LHCN-M2 (cell line): Measurements from ENCODE around the gene SYCE1L. TPM values are rescaled to one million over a fixed set of nuclear protein-coding genes. Genes with fewer than 3 reads are reported as not detected.
"Not testable (repeated sequence)": the region's sequence is repeated elsewhere in the genome, so short reads cannot be mapped to it uniquely, and the experiment has no call there.

Experiments
- DNase-seq: peaks from one replicate; pipeline ENCODE4 v3.0.0-alpha.2; 2012; ENCODE audit warnings: low read depth
- total RNA-seq: library from RNA; depleted of rRNA; stranded (reverse); fragments of >200 nt; gene quantifications from 2 replicates; pipeline ENCODE4 v1.2.3, GENCODE V29; 2014

SYCE1L gene
- total RNA-seq, 1 experiment from 2014 or later = 0.40 TPM

GRCh38 chr16:77197747-77198146, 1.5 kb upstream of the SYCE1L start:
- no peak for DNase-seq

DNA sequence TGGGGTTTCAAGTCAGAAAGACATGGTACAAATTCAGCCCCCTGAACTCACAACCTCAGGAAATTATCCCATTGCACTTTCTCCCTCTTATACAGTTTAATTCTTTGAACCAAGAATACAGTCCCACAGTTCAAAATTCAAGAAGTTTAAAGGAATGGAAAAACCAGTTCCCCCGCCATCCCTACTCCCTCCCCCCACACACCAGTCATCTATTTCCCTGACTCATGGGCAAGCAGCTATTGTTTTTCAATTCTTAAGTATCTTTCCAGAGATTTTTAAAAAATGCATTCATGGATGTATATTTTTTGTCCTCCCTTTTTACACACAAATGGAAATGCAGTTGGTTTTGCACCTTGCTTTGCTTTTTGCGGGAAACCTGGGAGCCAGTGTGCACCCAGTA, 7.3 kb downstream of the SYCE1L start:
- no peak for DNase-seq

- no peak for DNase-seq
Measured at GRCh38 chr16:77207030-77207429, 7.8 kb downstream of the SYCE1L start.

GRCh38 chr16:77208382-77208781, 9.2 kb downstream of the SYCE1L start:
- DNase-seq = no peak

GRCh38 chr16:77211880-77212740, 12.9 kb downstream of the SYCE1L start:
- peak; percentile 71 for DNase-seq

DNA sequence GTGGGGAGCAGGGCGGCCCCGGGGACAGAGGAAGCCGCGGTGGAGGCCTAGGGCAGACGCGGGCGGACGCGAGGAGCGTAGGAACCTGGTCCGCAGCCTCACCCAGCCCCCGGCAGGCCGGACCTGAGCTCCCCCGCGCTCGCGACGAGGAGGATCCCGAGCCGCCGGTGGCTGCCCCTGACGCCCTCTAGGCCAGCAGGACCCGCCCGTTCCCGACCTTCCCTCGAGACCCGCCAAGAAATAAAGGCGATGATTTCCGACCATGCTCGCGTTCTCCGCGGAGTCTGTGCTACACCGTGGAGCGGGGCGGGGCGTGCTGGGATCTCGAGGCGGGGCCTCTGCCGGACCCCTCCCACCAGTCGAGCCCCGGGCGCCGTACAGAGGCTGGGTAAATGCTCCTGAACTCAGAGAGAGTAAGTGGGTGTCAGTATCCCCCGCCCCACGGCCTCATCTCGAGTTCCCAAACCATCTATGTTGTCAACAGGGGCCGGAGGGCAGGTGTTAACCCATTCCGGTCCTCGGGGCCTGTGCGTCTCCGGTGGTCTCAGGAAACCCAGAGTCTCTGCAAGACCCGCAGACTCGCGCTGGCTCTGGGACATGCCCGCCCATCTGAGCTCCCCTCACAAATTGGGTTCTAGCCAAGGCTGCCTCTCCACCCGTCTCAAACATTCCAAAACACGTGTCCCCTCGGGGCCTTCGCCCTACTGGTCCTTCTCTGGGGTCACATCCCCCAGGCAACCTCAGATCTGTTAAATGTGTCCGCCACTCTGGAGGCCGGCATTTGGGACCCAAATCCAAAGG, 13.7 kb downstream of the SYCE1L start:
- DNase-seq = peak; percentile 26

- peak; percentile 95 for DNase-seq
Measured at GRCh38 chr16:77213542-77214106, 14.4 kb downstream of the SYCE1L start.

GRCh38 chr16:77214411-77215138, 15.4 kb downstream of the SYCE1L start:
- no peak for DNase-seq

DNA sequence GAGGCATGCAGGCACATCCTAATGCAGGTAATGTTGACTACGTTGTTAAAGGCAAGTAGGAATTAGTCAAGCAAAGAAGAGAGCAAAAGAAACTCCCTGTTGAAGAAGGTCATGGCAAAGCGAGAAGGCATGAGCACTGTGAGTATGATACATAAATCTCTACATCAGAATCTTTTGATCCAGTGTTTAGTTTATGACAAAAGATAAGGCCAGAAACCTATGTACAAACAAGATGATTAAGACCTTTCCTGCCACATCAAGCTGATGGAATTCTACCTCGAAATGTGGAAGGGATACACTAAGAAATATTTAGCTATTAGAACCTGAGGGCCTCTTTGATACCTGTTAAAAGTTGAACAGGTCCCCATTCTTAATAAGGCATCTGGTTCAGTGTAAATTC, 20.2 kb downstream of the SYCE1L start:
- DNase-seq = no peak

DNA sequence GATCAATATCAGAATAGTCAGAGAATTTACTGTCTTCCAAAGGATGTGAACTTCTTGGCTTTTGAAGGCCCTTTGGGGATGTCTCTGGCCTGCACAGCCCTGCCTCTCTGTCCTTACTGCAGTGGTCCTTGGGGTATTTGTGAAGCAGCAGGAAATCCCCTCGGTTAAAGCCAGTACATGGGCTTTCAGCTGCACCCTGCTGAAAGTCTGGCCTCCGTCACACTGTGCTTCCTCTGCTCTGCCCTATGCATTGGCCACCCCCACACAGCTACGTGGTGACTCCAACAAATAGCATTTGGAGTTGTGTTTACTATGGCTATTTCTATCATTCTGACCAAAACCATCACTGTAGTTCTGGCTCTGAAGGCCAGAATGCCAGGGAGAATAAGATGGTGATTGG, 21.2 kb downstream of the SYCE1L start:
- DNase-seq = no peak

GRCh38 chr16:77221482-77221881, 22.3 kb downstream of the SYCE1L start:
- DNase-seq = no peak

GRCh38 chr16:77223184-77223583, 24.0 kb downstream of the SYCE1L start:
- no peak for DNase-seq

DNA sequence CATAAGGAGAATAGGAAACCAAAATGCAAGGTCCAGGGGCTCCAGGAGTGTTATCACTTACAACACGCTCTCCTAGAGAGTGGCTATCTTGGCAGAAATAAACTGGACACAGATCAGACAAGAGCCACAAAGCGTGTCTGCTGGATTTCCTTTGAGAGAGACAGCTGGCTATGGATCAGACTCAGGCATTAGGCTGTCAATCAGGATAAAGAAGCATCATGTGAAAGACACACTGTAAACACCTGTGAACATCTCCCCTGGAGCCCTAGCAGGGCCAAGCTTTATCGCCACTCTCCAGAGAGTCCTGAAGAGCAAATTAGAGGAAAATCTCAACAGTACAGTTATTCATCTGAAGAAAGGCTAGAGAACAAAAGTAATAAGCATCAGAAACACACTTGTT, 26.0 kb downstream of the SYCE1L start:
- no peak for DNase-seq

GRCh38 chr16:77227745-77228144, 28.5 kb downstream of the SYCE1L start:
- DNase-seq = no peak

- DNase-seq = no peak
Measured at GRCh38 chr16:77231047-77231446, 31.8 kb downstream of the SYCE1L start.

GRCh38 chr16:77233799-77234519, 34.8 kb downstream of the SYCE1L start:
- no peak for DNase-seq

DNA sequence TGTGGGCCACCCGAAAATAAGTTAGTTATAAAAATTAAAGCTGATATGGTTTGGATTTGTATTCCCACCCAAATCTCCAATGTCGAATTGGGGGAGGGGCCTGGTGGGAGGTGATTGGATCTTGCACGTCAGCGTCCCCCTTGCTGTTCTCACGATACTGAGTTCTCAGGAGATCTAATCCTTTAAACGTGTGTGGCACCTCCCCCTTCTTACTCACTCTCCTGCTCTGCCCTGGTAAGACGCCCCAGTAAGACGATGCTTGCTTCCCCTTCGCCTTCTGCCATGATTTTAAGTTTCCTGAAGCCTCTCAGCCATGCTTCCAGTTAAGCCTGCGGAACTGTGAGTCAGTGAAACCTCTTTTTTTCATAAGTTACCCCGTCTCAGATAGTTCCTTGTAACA, 35.4 kb downstream of the SYCE1L start:
- DNase-seq = no peak

GRCh38 chr16:77236063-77236511, 36.9 kb downstream of the SYCE1L start:
- peak; percentile 66 for DNase-seq

DNA sequence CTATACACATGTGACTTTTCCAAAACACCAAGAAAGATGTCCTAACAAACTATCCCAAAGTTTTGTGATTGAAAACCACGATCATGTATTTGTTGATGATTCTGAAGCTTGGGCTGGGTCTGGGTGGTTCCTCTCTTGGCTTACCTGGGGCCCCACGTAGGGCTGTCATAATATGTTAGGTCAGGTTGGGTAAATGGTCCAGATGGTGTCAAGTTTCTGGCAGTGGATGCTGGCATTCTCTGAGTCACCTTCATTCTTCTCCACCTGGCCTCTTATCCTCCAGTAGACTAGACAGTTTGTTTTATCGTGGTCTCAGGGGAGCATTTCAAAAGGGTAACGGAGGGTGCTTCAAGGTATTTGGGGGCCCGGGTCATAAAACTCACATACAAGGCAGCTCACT, 39.4 kb downstream of the SYCE1L start:
- DNase-seq = no peak

DNA sequence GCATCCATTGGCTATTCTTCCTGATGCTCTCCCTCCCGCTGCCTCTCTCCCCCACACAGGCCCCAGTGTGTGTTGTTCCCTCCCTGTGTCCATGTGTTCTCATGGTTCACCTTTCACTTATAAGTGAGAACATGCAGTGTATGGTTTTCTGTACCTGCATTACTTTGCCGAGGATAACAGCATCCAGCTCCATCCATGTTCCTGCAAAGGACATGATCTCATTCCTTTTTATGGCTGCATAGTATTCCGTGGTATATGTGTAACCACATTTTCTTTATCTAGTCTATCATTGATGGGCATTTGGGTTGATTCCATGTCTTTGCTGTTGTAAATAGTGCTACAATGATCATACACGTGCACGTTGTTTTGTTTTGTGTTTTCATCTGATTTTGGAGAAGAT, 43.3 kb downstream of the SYCE1L start:
- DNase-seq = not testable (repeated sequence)

DNA sequence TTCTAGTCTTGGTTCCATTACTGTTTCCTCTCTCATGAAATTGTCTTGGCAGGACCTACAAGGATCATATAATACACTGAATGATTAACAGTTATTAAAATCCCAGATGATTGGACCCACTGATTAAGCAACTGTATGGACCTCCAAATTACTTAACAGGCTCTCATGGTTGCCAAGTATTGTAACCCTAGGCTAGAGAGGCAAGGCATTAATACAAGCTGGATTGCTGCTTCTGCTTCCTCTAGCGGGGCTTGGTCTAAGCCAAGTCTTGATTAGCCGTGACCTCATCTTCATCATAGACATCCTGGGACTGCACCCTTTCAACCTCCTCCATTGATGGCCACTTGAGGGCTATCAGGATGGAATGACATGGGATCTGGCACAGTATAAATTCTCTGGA, 46.9 kb downstream of the SYCE1L start:
- no peak for DNase-seq
